Muscle of back (tissue), 11 donors: ENCODE results near the gene COL4A4. TPM values are rescaled to one million over a fixed set of nuclear protein-coding genes. Genes with fewer than 3 reads are reported as not detected.

Experiments used
- DNase-seq, 3 donors: peaks; one replicate each; pipeline versions ENCODE4 v3.0.0 to v3.0.0-alpha.2; 2013
- polyA plus RNA-seq, 10 donors: library from polyadenylated mRNA; unstranded; fragments of 120-200 nt; gene quantifications; one replicate each; pipeline ENCODE4 v1.2.1, GENCODE V29; 2013; ENCODE audit not compliant: insufficient read length in 10 of 10

COL4A4 gene
- polyA plus RNA-seq, 10 donors: 0.04 to 0.20 (median 0.10) TPM

DNA sequence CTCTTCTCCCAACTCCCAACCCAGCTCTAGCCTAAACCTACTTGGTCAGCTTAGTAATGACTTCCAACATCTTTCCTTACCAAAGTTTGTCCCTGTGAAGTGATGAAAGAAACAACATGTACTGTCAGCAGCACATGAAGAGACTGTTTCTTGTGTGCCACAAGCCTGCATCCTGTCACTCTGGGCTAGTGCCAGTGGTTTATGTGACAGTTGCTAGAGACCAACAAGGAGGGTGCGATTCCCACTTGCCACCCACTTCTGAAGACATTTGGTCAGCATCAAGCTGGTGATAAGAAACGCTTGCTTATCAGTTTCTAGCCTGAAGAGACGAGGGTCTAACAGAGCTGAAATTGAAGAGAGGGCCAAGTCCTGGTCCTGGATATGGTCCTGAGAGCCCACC lies 132.6 kb downstream of the COL4A4 start:
- no peak for DNase-seq

DNA sequence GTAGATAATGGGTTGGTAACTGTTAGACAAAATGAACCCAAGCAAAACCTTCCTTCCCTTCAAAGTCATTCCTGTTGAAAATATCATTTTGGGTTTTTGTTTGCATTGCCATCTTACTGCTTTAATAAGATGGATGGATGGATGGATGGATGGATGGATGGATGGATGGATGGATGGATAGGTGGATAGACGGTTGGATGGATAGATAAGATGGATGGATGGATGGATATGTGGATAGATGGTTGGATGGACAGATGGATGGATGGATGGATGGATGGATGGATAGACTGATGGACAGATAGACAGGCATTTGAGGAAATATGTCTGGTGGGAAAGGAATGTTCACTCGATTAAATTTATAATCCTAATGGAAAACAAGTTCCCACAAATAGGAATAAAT lies 133.2 kb downstream of the COL4A4 start:
- no peak for DNase-seq

DNA sequence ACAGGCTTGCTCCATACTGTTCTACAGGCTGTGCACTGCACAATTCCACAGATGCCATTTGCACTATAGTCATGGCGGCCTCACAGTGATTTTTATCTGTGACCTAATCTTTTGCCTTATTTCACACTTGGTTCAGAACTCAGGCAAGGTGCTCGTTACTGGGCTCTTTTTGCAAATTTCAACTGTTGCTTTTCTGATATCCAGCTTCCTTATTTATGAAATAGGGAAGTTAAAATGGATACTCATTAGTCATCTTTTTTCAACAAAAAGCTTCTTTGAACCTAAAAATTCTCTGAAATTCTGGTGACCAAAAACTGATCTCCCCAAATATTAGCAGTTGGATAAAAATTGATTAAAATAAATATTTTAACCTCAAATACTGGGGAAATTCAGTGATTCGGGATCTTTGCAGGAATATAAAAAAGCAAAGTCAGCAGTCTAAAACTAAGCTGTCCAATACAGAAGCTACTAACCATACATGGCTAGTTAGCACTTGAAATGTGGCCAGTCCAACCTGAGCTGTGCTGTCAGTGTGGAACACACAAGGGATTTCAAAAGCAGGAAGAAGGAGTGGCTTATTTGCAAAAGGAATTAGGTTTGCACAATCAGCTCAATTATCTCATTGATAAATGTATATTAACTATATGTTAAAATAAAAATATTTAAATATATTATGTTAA lies 134.4 kb downstream of the COL4A4 start:
- no peak for DNase-seq

DNA sequence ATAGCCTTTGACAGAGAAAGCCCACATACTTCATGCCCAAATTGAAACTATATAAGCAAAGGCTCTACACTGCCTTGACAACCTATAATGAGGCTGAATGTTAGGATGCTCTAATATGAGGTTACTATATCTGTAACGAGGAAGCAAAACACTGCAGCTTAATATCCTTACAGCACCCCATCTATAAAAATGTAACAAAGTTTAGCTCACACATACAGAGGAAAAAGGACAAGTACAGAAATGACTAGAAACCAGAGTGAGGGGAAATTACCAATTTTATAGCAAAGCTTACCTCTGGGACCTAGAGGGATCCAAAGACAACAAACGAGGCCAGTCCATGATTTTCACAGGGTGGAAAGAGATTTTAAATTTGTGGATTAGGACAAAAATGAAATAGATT lies 138.5 kb downstream of the COL4A4 start:
- DNase-seq: no peak

DNA sequence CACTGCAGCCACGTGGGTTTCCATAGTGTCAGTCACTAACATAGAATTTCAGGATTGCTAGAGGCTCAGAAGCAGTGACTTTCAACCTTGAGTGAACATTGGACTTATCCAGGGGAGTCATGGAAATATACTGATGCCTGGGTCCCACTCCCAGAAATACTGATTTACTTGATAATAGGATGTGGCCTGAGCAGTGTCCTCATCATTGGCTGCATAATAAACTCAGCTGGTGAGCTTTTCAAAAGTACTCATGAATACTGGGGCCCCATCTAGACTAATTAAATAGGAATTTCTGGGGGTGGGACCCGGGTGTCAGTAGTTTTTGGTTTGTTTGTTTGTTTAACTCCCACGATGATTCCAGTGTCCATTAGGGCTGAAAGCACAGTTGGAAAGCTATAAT lies 141.4 kb downstream of the COL4A4 start:
- no peak for DNase-seq

DNA sequence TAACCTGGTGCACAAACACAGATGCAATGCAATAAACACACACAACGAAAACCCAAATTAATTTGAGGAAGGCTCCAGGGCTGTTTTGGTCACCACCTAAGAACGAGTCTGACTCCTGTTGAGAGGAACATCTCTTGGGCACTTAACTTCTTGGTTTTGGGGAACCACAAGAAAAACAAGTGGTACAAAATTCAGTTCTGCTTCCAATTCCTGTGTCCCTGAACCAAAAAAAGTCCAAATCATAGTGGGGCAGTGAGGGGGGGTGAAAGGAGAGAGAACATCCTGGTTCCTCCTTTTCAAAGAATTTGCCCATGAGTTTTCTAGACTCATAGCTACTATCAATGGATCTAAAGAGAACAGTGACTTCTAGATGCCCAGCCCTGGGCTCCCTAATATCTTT lies 143.6 kb downstream of the COL4A4 start:
- DNase-seq: no peak

DNA sequence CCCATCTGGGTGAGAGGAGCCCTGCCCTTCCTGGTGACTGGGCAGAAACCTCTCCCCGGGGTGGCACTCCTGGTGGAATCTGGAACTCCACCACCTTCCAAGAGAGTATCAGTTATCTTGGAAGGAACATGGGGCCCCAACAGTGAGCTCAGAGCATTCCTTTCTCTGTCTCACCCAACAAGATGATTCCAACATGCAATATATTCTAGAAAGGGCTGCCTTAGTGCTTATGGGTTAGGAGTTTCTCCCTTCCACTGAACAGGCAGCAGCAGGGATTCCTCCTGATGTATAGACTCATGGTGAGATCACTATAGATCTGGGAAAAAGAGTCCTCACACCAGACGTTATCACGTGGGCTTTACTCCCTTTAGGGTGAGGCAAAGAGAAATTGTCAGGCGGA lies 147.1 kb downstream of the COL4A4 start:
- DNase-seq: no peak

DNA sequence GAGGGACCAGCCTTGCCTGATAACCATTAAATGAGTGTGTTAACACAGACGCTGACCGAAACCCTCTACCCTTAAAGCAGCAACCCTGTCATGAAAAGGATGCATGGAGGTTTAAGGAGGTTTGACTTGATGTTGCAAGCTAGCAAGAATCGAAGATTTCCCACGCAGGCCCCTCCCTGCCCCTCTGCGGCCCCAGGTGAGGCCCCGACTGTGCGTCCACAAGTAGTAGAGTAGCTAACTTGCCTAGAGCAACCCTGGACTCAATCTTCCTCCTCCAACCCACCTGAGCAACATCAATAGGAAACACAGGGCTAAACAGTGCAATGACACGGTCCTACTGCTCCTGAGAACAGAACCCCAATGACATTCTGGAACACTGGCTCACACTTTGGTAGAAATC lies 150.1 kb downstream of the COL4A4 start:
- DNase-seq: no peak

DNA sequence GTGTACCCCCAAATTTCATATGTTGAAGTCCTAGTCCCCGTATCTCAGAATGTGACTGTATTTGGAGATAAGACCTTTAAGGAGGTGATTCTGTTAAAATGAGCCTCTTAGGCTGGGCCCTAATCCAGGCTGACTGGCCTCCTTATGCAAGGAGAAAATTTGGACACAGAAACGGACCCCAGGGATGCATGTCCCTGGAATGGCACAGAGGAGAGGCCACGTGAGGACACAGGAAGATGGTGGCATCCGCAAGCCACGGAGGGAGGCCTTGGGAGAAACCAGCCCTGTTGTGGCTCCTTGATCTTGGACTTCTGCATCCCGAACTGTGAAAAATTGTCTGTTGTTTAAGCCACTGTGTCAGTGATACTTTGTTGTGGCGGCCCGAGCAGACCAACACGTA lies 150.7 kb downstream of the COL4A4 start:
- no peak for DNase-seq

DNA sequence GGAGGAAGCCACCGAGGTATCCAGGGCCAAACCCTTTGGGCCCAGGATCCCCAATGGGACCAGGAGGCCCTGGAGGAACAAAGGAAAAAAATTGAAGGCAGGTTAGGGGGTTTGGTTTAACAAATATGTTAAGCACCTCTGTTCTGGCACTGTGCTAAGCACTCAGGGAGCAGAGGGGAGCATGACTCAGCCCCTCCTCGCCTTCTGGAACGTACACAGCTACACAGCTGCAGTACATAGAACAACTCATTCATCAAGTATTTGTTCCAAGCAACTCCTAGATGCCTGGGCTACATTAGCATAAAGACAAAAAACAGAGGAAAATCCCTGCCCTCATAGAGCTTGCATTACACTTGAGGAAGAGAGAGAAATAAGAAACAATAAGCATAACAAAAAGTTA lies 153.6 kb downstream of the COL4A4 start:
- DNase-seq: no peak

DNA sequence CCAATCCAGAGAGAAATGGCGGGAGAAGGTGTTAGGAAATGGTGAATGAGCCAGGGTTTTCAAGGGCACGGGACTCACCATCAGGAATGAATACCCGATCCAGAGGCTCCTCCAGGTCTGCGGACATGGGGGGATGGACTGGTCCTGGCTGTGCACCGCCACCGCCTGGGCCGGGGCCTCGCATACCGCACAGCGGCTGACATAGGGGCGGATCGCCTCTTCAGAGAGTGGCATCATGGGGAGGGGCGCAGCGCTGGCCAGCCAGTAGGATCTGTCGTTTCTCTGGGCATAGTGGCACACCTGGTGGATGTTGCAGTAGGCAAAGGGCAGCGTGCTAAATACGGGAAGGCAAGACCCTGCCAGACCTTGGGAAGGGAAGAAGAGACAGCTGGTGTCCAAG lies 156.1 kb downstream of the COL4A4 start:
- no peak for DNase-seq

DNA sequence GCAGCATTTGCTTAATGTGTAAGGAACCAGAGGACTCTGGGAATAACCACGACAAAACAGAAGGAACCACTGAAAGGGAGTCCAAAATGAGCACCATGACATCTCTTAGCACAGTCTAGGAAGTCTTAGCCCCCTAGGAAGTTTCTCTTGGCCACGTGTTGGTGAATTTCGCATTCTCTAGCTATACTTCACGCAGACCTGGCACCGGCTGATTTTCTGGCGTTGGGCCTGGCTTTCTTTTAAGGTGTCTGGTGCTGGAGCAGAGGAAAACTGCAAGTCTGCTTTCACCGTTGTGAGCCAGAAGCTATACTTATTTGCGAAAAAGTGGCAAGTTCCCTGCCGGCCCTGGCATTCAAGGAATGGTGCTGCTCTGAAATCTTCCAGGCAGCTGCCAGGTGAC lies 156.9 kb downstream of the COL4A4 start:
- no peak for DNase-seq

DNA sequence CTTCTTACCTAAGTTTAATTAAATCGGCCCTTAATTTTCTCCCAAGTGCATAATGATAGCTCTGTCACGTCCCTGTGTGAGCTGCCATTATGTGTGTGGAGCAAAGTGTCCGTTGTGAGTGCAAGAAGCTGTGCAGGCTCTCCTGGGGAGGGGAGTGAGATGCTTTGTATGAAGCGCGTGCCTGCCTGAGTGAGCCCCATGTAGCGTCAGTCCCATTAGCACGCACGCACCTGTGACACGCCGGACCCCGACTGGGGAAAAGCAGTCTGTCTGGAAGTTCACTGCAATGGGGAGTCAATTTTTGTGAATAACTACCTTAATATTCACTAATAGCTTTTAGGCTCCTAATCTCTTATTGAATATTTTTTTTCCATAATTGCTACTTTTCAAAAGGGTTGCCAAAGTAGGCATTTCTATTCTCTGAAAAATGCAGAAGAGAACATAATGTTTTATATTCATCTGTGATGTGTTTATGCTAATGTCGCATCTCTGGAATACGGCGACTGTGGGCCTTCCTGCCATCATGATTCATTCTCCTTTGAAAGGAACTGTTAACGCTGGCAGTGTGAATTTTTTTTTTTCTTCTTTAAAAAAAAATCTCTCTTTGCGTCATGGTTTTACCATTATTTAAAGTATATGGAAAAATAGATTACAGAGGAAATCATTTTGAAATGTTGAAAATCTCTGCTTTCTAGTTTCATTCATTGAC lies 157.7 kb downstream of the COL4A4 start:
- no peak for DNase-seq

DNA sequence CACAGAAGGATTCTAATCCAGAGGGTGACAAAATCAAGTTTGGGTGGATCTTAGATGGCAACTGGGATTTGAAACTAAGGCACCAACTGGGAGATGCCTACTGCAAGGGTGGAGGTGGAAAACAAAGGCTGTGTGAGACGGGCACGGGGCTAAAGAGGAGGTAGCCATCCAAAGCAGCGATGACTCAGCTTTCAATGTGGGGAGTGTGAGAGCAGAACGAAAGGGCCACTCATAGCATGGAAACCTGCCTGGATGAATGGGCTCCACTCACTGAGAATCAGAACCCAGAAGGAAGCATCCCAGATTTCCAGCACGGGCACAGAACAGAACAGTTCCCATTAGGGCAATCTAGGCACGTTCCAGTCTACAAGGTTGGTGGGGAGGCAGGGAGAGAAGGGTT lies 159.5 kb downstream of the COL4A4 start:
- no peak for DNase-seq

DNA sequence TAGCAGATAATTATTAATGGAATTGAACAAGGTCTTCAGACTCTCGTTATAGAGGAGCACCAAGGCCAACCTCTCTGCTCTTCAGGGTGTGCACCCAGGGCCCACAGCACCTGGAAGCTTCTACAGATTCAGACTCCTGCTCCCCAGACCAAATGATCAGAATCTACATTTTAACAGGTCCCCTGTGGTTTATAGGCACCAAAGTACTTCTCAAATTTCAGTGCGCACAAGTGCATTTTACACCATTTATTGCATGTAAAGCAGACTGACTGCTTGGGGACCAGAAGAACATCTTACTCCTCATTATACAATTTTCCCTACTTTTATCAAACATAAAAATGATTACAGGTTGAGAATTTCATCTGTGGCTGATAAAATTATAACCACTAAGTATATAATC lies 163.9 kb downstream of the COL4A4 start:
- no peak for DNase-seq

DNA sequence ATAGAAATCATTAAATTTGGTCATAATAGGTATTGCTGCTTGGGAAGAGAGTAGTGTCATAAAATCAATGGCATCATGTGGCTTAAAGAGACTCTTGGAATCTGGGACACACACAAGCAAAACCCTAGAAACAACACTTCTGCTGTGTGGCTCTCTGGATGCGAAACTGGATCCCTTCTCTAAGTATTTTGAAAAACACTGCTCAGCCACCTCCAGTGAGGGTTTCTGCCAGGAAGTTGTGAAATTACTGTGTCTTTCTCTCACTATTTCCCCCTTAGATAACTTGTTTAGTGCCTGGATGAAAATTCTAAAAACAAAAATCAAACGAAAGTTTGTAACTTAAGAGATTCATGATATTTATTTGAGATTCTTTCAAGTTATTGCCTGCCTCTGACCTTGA lies 164.3 kb downstream of the COL4A4 start:
- DNase-seq: no peak

DNA sequence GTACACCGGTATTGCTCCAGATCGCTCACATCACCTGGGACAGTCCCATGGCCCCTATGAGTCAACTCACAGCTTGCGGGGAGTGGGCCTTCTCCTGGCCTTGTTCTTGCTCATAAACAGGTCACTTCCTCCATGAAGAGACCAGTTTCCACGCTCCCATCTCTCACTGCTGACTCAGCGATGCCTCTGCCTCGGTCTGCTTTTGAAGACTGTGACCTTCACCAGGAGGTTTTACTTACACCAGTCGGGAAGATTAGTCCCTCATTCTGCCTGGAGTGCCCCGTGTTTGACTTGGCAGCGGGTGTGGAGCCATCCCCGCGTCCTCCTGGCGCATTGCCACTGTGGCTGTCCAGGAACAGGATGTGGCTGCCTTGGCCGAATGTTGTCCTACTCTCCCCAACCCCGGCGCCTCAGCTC lies 168.4 kb downstream of the COL4A4 start:
- DNase-seq: peak in 1 of 3 donors; percentile 21

DNA sequence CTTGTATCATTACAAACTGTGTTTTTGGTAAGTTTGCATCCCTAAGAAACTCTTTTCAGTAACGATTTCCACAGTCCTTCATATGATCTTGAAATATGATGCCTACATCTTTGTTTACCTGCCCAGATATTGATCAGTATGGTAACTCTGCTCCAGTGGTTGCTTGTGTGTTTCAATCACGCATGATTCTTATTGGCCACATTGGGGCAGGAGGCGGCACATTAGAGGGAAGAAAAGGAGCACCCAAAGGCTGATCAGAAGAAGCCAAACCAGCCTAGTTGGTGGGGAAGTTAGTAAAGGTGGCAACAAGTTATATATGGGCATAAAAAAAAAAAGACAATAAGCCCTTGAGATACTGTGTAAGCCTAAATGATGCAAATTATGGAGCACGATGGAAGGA lies 169.2 kb downstream of the COL4A4 start:
- no peak for DNase-seq

DNA sequence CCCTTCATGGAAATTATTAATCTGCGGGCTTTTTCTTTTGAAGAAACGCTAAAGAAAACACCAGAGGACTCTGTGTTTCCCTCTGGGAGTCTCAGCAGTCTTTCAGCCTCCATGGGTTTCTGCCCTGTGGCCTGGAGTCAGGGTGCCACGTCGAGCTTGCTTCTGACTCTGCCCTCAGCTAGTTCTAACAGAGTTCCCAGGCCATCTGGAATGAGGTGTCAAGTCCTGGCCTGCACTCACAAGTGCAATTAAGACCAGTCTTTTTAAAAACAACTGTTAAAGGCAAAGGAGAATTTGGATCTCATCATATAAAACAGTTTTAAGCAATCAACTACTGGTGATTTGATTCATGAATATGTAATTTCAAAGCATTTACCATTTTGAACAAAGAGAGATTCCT lies 170.8 kb downstream of the COL4A4 start:
- no peak for DNase-seq

DNA sequence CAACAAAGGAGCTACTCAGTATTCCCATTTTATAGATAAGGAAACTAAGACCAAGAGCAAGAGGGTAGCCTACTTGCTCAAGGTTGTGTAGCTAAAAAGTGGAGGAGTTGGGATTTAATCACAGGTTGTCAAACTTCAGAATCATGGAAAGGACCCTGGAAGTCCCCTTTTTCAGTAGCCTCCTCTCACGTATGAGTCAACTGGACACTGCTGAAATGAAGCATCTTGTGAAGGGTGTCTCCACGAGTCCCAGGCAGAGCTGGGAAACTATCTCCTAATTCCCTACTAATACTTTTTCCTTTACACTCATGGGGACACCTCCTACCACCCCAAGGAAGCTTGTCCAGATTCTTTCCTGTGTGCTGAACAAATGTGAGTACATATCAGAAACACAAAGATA lies 172.3 kb downstream of the COL4A4 start:
- no peak for DNase-seq

DNA sequence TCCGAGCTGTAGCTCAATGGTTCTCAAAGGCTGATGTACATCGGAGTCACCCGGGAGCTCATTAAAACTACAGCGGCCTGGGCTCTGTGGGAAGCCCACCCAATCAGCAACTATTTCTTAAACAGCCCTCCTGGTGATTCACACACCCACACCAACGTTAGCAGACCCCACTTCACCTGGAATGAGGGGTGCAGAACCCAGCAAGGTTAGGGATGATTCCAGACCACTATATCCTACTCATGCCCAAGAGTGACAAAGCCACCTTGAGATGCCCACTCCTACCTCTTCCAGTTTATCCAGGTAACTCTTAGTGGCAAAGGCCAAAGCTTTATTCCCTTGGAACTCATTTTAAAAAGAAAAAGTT lies 178.4 kb downstream of the COL4A4 start:
- DNase-seq: no peak

DNA sequence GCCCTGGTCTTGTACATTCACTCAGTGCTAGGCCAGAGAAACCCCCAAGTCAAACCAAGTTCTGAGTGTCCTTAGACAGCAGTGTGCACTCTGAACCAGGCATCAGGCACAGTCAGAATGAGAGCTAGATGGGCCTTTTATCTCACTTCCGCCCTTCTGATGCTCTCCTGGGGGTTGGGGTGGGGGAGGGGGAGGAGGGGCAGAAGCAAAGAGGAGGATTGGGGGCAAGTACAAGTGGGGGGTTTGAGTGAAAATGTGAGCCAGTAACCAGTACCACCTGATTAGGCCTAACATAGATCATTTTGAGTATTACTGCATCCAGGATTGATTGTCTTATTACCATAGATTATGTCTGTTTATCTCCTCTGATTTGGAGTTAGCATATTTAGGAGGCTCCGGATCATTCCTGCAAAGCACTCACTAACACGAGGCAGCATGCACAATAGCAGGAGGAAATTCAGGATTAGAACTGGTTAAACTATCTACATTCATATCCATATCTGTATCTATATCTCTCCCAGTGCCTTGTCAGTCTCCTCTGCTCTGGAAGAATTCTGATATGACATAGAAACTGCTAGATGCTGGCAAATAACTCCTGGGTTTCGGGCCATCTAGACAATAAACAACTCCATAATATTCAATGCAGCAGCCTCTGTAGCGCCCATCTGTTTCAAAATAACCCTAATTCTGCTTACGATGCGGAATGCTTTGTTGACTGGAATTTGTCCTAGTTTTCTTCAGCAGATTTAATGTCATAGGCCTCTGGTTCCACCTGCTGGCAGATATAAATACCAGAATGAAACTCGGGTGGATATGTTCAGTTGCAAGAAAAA lies 179.0 kb downstream of the COL4A4 start:
- DNase-seq: peak; percentile 79 to 89 (median 81)
